ENCODE data around the gene NEURL1. TPM values are rescaled to one million over a fixed set of nuclear protein-coding genes. Genes with fewer than 3 reads are reported as not detected.

NEURL1 gene
- total and polyA plus RNA-seq, 2 donors (not counting 3 experiments of a cell fraction or from before 2014, with no cell fraction given) = 0.06 to 0.22 TPM

DNA sequence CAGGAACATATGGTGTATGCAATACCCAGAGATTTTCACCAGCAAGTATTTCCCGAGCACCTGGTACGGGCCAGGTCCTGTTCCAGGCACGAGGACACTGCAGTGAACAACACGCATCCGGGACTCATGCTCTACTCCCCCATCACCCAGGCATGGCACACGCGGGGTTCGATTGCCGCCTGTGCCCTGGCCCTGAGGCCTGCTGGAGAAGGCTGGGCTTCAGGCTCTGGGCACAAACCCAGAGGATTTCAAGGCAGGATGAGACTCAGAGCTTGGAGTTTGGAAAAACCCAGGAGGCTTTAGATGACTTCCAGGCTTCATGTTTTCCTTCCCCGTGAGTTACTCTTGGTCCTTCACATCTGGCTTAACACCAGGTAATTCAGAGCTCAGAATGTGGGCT is 143.5 kb downstream of the NEURL1 start:
- no peak overlapping the region for H2AFZ ChIP-seq (ENCODE audit: low read depth, low read length)
- ChIA-PET POLR2A (no interaction called here), CTCF (interaction anchor here (0.9 to 1.7 kb wide), 6 partner anchors 9 to 49 kb away, joined by 3 to 5 read pairs (median 4); no protein-coding TSS in a partner anchor)
- no peaks in the 10 kb centered on the region for H4K20me1 ChIP-seq (replicated peaks; ENCODE audit: control insufficient read depth, extremely low read depth, insufficient read depth, low read length)
- no peak overlapping the region for H3K27ac ChIP-seq (ENCODE audit: insufficient read depth, low read depth, low read length)
- no peaks in the 10 kb centered on the region for H3K4me1 ChIP-seq (ENCODE audit: control insufficient read depth, extremely low read depth, insufficient read depth, low read length)
- no peaks in the 10 kb centered on the region for H3K9me1 ChIP-seq (replicated peaks; ENCODE audit: control insufficient read depth, extremely low read depth, insufficient read depth, low read length)
- dilution Hi-C loops (cut with MboI; ENCODE audit: extremely low pct_ligation_motif_present, low sequenced_read_pairs) (no loop called here), intact Hi-C loops (cut with micrococcal nuclease) (no loop called here)
- H3K27me3 ChIP-seq (ENCODE audit: control insufficient read depth in 2 of 2, insufficient read depth in 2 of 2, low read length in 2 of 2) = peaks cover 0 to 2% of the 10 kb centered on the region in 2 experiments
- H3K36me3 ChIP-seq (ENCODE audit: control insufficient read depth in 2 of 2, extremely low read depth in 1 of 2, insufficient read depth in 2 of 2, low read length in 2 of 2) = no peaks in the 10 kb centered on the region
- H3K4me3 ChIP-seq (replicated peaks in 1 of 3; ENCODE audit: insufficient read depth in 1 of 3, low read depth in 1 of 3, low read length in 3 of 3) = no peak overlapping the region
- BruUV-seq (replicated peaks) = no TSS peak
- H3K9ac ChIP-seq (replicated peaks; ENCODE audit: extremely low read depth, insufficient read depth, low read length) = no peak overlapping the region
- DNase-seq (ENCODE audit: low read depth, low spot score) = no peak
- FAIRE-seq = no peak
- H3K9me3 ChIP-seq (replicated peaks; ENCODE audit: control insufficient read depth, insufficient read depth, low read length) = no peaks in the 10 kb centered on the region
- H3K79me2 ChIP-seq (ENCODE audit: control insufficient read depth, insufficient read depth, low read length) = no peaks in the 10 kb centered on the region
- no peak overlapping the region for H3K4me2 ChIP-seq (ENCODE audit: insufficient read depth, low read length)
- TF ChIP-seq GATA2 (IDR thresholded peaks at IDR 0.05; ENCODE audit: insufficient read depth, insufficient read length, low read depth, low read length) (no peak), POLR2A (IDR thresholded peaks at IDR 0.05; ENCODE audit: low read depth, low read length) (no peak), JUN (IDR thresholded peaks at IDR 0.05; ENCODE audit: borderline replicate concordance, insufficient read depth, insufficient read length, low read depth) (no peak), MYC (IDR thresholded peaks at IDR 0.05; ENCODE audit: low read depth, low read length) (no peak), CTCF (IDR thresholded peaks at IDR 0.05; ENCODE audit: extremely low read depth in 1 of 2, insufficient read depth in 1 of 2, low read depth in 1 of 2, low read length in 2 of 2) (no peak)
- TF ChIP-seq, protein P1, sequence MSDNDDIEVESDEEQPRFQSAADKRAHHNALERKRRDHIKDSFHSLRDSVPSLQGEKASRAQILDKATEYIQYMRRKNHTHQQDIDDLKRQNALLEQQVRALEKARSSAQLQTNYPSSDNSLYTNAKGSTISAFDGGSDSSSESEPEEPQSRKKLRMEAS (IDR thresholded peaks at IDR 0.05; ENCODE audit: insufficient read depth, insufficient read length) = no peak

All from endothelial cell of umbilical vein (primary cell).